ENCODE results near the gene VDAC1.
"Not testable (repeated sequence)": the region's sequence is repeated elsewhere in the genome, so short reads cannot be mapped to it uniquely, and the experiment has no call there.

Gene VDAC1

DNA sequence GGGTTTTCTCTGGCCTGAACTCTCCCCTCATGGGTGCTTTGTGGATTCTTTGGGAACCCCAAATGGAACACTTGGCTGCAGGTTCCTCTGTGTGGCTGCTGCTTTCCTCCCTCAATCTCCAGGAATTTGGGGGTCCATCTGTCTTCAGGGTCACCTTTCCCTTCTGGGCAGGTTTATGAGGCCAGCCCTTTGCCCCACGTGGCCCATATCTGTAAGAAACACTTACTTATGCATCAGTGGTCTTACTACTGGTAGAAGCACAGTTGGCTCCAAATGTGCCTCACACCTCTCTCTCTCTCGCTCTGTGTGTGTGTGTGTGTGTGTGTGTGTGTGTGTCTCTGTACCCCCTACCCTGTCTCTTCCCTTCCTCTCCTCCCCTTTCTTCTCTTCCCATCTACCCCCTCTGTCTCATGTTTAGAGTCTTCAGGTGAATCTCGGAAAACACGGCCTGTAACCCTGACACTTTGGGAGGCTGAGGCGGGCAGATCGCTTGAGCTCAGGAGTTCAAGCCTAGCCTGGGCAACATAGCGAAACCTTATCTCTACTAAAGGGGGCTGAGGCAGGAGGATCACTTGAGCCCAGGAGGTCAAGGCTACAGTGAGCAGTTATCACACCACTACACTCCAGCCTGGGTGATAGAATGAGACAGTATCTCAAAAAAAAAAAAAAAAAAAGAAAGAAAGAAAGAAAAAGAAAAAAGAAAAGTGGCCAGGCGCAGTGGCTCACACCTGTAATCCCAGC is 63.1 kb downstream of the VDAC1 start:
- DNase-seq (ENCODE audit: low read depth in 2 of 2): no peak

DNA sequence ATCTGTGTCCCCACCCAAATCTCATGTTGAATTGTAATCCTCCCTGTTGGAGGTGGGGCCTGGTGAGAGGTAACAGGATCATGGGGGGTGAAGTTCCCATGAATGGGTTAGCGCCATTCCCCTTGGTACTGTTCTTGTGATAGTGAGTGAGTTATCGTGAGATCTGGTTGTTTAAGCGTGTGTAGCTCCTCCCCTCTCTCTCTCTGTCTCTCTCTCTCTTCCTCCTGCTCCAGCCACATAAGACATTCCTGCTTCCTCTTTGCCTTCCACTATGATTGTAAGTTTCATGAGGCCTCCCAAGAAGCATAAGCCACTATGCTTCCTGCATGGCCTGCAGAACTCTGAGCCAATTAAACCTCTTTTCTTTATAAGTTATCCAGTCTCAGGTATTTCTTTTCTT is 65.1 kb downstream of the VDAC1 start:
- DNase-seq (ENCODE audit: low read depth in 2 of 2): no peak

DNA sequence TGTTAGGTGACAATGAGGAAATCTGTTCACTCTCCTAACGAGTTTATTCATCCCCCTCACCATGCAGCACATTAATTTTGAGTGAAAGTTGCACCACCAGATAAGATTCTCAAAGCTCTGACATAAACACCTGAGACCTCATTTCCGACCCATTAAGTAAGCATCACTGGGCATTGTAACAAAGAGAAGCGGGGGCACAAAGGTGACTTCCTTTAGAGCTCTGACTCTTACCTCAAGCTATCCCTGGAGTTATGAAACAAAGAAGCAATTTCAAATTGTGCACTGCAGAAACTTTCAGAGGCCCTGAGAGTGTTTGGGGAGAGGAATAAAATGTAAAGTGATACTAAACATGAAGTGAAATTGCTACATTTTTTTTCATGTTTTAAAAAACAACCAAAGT is 65.8 kb downstream of the VDAC1 start:
- no peak for DNase-seq (ENCODE audit: low read depth in 2 of 2)

DNA sequence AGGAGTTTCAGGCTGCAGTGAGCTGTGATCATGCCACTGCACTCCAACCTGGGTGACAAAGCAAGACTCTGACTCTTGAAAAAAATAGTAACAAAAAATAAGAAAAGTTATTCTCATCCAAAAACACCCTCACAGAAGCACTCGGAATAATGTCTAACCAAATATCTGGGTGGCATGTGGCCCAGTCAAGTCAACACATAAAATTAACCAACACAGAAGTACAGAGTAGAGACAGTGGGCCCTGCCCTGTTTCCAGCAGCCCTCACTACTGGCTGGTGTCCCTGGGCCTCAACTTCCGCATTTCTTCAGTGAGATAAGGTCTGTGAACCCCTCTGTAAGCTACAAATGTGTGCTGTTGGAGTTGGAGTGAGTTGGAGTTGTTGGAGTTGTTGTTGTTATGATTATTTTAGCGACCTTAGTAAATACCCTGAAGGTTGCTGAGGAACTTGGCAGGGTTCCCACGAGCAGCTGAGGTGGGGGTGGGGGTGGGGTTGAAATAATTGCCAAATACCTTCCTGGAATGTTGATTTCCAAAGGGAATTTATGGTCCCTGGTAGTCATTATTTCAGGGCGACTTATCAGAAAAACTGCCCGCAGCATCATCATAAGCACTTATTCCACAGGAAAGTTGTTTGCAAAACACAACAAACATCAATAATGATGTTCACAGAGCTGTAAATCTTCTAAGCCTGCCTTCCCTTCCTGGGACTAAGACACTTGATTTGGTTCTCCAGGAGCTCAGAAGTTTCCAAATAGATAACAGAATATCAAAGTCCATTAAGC is 66.5 kb downstream of the VDAC1 start:
- DNase-seq (ENCODE audit: low read depth in 2 of 2): no peak

DNA sequence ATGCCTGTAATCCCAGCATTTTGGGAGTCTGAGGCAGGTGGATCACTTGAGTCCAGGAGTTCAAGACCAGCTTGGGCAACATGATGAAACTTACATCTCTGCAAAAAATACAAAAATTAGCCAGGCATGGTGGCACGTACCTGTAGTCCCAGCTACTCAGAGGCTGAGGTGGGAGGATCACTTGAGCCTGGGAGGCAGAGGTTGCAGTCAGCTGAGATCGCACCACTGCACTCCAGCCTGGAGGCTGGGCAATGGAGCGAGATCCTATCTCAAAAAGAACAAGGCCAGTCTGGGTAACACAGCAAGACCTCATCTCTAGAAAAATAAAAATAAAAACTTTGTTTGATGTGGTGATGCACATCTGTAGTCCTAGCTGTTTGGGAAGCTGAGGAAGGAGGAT is 67.1 kb downstream of the VDAC1 start:
- not testable (repeated sequence) for DNase-seq (ENCODE audit: low read depth in 2 of 2)

DNA sequence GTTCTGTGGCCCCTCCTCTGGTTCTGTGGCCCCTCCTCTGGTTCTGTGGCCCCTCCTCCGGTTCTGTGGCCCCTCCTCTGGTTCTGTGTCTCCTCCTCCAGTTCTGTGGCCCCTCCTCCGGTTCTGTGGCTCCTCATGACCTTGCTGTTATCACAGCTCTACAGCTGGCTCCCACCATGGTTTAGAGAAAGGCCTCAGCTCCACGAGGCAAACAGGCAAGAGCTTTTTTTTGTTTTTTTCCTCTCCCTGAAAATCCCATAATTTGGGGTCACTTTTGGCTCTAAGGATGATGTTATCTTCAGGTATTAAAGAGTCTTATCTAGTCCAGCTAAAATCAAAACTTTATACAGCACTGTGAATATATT is 68.1 kb downstream of the VDAC1 start:
- no peak for DNase-seq (ENCODE audit: low read depth in 2 of 2)

DNA sequence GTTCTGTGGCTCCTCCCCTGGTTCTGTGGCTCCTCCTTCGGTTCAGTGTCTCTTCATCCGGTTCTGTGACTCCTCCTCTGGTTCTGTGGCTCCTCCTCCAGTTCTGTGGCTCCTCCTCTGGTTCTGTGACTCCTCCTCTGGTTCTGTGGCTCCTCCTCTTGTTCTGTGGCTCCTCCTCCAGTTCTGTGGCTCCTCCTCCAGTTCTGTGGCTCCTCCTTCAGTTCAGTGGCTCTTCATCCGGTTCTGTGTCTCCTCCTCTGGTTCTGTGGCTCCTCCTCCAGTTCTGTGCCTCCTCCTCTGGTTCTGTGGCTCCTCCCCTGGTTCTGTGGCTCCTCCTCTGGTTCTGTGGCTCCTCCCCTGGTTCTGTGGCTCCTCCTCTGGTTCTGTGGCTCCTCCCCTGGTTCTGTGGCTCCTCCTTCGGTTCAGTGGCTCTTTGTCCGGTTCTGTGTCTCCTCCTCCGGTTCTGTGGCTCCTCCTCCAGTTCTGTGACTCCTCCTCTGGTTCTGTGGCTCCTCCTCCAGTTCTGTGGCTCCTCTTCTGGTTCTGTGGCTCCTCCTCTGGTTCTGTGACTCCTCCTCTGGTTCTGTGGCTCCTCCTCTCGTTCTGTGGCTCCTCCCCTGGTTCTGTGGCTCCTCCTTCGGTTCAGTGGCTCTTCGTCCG is 68.7 kb downstream of the VDAC1 start:
- not testable (repeated sequence) for DNase-seq (ENCODE audit: low read depth in 2 of 2)

DNA sequence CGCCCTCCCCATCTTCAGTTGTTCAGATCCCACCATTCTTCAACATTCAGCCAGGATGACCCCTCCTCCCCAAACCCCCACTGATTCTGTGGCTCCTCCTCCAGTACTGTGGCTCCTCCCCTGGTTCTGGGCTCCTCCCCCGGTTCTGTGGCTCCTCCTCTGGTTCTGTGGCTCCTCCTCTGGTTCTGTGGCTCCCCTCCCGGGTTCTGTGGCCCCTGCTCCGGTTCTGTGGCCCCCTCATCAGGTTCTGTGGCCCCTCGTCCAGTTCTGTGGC is 69.2 kb downstream of the VDAC1 start:
- DNase-seq (ENCODE audit: low read depth in 2 of 2): no peak

DNA sequence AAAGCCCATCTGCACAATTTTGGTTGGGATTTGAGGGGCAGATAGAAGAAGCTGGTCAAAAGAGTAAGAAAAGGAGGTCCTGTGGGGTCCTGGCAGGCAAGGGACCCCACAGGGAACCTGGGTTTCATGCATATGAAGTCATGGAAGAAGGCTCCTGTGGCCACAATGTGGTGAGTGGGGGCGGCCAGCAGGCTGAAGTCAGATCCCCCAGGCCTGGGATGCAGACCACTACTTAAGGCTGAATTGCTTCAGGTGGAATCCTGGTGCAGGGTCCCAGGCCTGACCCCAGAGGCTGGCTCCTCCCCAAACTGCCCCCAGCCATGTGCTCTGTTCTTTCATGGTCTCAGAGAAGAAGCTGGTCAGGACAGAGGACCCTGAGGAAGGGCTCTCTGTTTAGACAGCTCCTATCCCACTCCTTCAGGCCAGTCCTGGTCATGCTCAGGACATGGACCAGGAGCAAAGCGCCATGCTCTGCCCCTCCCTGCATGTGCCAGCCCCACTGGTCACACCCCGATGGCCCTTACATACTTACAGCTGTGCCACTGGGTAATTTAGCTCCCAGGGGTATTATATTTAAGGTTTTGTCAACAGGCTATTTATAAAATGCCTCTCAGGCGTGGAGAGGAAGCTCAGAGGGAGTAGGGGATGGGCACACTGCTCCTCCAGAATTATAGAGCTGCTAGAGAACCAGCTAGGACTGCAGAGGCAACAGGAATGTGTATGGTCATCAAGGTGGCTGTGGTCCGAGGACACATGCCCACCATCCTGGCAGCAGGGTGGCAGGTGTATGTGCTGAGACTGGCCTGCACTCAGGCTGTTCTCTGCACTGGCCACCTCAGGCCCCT is 69.7 kb downstream of the VDAC1 start:
- no peak for DNase-seq (ENCODE audit: low read depth in 2 of 2)

DNA sequence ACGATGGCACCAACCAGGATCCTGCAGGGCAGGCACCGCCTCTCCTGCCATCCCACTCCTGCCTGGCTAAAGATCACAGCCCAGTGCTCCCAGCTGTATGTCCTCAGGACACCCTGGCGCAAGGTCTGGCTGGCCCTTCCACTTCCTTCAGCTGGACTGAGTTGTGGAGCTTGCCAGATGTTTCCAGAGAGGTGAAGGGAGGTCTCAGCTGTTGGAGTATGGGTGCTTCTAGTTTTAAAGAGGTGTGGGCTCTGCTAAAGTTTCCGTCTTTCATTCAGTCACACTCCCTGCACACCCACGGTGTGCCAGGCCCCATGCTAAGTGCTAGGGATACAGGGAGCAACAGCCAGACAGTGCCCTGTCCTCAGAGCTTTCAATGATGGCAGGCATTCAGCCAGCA is 70.5 kb downstream of the VDAC1 start:
- DNase-seq (ENCODE audit: low read depth in 2 of 2): no peak

DNA sequence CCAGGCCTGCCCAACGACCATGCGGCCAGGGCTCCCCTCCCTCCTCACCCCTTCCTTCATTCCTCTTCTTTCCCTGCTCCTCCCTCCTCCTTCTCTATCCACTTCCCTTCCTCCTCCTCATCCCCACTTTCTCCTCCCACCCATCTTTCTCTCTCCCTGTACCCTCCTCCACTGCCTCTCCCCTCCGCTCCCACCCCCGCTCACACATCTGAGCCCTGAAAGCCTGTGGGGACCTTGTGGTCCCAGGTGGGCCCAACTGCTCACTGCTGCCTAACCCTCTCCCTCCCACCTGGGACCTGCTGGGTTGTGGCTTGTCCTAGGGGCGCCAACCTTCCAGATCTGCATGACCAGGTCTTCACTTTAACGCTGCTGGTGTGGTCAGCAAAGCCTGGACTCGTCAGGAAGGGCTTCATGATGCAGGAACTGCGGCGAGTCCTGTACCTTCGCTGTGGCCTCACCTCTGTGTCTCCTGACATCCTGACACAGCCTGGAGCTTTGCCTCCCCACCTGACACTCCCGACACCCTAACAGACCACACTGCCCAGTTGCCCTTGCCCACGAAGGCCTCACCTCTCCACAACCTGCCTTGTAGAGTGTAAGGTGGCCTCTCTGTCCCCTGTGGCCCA is 71.0 kb downstream of the VDAC1 start:
- DNase-seq (ENCODE audit: low read depth in 2 of 2): no peak

DNA sequence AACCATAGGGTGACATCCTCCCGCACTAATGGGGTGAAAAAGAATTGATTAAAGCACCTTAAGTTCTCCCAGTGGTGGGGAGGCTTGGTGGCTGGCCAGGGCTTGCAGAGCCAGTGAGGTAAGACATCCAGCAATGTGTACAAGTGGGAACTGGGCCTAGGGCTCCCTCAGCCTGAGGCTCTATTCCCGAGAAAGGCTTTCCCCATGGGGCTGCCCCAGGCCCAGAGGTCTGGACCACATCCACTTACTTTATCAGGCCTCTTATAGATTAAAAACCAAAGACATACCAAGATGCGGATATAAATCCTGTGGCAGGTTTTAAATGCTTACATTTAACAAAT is 71.6 kb downstream of the VDAC1 start:
- DNase-seq (ENCODE audit: low read depth in 2 of 2): no peak

DNA sequence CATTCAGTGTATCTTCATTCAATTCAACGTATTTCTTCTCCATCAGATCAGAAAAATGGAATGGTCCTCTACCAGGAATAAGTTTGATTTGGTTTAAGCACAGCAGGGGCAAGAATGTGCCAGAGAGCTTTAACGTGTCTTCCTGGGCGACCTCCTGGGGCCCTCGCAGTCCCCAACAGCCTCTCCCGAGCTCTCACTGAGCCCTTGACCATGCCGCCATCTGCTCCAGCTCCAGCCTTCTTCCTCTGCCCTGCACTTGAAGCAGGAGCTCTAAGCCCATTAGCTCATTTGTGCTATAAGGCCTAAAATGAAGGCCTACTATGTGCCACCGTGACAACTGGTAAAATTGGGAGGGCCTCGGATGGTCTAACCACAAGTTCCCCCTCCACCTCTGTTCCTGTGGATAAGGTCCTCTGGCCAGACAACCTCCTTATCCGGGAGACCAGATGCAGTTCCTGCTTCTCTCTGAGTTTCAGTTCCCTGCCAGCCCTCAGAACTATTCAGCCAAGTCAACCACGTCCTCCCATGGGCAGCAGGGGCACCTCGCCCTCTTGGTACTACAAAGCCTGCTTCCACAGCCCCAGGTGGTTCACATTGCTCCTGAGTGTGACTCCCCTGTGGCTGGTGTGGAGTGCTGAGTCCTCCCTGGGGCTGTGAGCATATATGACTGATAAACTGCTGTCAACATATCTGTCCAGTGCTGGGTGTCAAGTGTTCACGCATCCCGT is 72.2 kb downstream of the VDAC1 start:
- no peak for DNase-seq (ENCODE audit: low read depth in 2 of 2)

DNA sequence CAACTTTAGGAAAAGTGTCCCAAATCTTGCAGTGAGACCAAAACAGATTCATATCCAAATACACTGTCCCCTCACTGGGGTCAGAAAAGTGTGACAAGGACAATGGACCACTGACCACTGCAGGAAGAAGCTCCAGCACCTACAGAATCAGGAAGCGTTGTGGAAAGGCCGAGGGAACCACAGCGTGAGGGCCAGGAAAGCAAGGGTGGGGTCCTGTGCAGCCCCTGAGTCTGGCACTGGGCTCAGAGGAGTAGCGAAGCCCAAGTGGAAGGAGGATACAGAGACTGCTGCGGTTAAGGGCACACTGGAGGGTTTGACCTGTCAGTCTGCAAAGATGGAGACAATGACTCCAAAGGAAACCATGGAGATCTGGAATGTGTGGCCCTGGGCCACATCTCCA is 73.2 kb downstream of the VDAC1 start:
- DNase-seq (ENCODE audit: low read depth in 2 of 2): no peak

DNA sequence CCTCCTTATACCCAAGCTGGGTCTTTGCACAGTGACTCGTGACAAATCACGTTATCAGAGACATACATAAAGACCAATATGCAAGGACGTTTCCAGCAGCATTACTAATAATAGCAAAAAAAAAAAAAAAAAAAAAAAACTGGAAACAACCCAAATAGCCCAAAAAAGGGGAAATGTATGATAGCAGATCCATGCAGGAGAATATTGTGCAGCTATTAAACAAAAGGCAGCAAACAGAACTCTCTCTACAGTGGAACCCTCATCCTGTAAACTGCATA is 74.0 kb downstream of the VDAC1 start:
- DNase-seq (ENCODE audit: low read depth in 2 of 2): no peak

DNA sequence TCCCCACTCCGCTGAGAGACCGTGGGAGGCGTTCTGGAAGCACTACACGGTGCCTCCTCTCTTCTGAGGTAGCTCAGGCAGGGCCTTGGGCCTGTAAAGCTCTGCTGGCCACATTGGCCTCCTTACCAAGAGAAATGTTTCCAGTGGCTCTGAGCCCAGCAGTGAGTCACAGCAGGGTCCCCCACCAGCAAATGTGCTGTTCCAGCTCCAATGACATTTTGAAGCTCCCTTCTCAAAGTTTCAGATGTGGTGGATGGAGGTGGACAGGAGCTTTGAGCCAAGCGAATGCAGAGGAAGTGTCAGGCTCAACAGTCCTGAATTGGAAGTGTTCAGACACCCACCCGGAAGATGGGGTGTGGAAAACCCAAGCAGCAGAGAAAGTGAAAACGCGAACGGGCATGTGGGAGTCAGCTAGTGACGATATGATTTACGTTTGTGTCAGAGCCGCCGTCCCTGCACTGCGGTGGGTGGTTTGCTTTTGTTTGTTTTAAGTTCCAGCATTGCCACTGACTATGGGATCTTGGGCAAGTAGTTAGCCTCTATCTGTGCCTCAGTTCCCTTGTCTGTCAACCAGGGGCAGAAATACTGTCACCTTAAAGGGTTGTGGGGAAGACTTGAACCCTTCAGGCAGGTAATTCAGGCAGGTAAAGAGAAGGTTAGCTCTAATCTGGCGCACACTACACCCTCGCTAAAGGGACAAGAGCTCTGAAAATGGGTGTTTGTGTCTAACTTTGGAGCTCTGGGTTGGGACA is 74.5 kb downstream of the VDAC1 start:
- peak; percentile 45 to 68 for DNase-seq (ENCODE audit: low read depth in 2 of 2)

DNA sequence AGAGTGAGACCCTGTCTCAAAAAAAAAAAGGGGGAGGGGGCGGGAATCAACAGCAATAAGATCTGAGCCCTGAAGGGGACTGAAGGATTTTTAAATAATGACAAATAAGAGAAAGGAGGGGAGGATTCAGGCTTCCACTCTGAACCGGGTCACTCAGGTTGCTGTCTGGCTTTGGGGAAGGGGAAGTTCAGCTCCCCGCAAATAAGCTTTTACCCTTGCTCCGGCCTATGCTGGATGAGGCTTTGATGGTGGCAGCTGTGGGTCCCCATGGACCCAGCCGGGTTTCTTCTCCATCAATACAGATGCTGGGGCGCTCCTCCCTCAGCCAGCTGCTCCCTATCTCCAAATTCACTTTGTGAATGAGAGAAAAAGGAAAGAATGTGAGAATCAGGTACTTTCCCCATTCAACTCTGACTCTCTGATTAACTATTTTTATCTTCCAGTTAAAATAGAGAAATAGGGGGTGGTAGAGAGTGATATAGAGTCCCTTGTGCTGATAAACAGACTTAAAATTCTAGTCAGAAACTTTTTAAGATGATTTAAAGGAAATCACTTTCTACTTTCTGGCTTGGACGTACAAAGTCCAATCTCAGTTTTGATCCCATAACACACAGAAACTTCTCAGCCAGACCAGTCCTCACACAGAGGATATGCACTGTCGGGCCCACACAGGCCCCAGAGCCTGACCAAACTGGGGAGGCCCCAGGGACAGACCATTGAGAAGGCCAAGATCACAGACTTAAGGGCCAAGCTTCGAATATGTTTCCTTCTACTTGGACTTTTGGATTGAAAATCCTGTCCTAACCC is 76.0 kb downstream of the VDAC1 start:
- DNase-seq (ENCODE audit: low read depth in 2 of 2): no peak

DNA sequence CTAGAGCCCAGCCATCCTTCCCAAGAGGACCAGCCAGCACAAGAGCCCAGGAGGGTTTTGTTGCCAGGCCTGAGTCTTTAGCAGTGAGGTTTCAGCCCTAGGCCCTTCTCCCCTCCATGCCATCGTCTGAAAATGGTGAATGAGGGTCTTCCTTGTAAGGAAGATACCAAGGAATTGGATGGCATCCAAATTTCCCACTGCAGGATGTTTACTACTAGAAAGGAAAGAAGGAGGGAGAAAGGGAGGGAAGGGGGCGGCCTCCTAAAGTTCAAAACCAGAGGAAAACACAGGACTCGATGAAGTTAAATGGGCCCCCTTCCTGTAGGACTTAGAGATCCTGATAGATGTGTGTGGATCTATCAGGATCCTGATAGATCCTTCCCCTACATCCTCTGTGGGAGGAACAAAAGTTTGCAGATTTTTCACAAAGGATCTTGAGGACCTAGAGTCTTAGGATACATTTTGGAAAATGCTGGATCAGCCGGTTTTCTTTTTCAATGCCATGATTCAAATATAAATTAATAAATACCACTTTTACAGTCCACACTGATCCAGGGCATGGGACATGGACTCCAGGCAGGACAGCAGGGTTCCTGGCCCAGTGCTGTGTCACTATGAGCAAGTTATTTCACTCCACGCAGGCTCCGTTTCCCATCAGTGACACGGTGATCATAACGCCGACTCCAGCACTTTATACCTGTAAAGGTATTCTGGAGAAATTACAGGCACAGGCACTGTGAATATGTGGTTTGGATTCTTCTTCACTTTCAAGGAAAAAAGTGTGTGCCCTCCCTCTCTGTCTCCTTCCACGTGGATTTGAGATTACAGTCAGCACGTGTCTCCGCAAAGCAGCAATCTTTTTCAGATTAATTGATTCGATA is 77.2 kb downstream of the VDAC1 start:
- no peak for DNase-seq (ENCODE audit: low read depth in 2 of 2)

All from stimulated activated CD8-positive, alpha-beta memory T cell treated with anti-CD3 and anti-CD28 coated beads, Interleukin-2, amount 100 ng/mL, for 48 hours (primary cell).